ENCODE data around the gene PHLDA2.
A peak's percentile ranks its signal among the peaks of the same experiment; 100 is the strongest.

The PHLDA2 gene

DNA sequence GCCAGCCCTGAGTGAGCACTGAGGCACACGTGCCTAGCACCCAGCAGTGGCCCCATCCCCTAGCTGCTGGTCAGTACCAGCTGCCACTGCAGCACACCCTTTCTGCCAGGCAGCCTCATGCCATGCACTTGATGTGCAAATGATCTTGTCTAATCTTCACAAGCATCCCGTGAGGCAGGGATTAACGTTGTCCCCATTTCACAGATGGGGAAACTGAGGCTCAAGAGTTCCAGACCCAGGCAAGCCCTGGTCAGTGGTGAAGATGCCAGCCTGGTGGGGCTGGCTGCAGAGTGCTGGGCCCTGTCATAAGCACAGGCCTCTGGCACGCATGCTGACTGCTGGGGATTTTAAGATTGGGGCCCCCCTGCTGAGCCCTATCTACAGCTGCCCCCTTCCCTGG is 35.3 kb downstream of the PHLDA2 start:
- no peak overlapping the region for H3K27ac ChIP-seq (ENCODE audit: low read depth, low read length)
- H3K4me3 ChIP-seq (ENCODE audit: low read length), result no peak overlapping the region
- H3K4me1 ChIP-seq (ENCODE audit: control insufficient read depth, low read length), result peaks cover 25% of the 10 kb centered on the region
- 0 out of 2 replicates have a peak, but pooled peaks cover 3% of the 10 kb centered on the region for H3K27me3 ChIP-seq (ENCODE audit: control insufficient read depth, low read length)
- H3K9me3 ChIP-seq (ENCODE audit: control insufficient read depth, insufficient read depth, low read length), result no peaks in the 10 kb centered on the region
- H3K9me2 ChIP-seq (replicated peaks; ENCODE audit: control insufficient read depth, low read length), result no peaks in the 10 kb centered on the region
- H4K20me1 ChIP-seq (ENCODE audit: control insufficient read depth, insufficient read depth, low read depth, low read length), result no peaks in the 10 kb centered on the region
- no peaks in the 10 kb centered on the region for H3K36me3 ChIP-seq (ENCODE audit: control insufficient read depth, low read length)
- H3K4me2 ChIP-seq (ENCODE audit: low read length), result no peak overlapping the region
- H3K79me2 ChIP-seq (ENCODE audit: control insufficient read depth, low read length), result no peaks in the 10 kb centered on the region
- H3F3A ChIP-seq (ENCODE audit: control insufficient read depth, insufficient read depth), result no peaks in the 10 kb centered on the region; the same call in 1 of the 2 replicates
- TF ChIP-seq, protein P1, sequence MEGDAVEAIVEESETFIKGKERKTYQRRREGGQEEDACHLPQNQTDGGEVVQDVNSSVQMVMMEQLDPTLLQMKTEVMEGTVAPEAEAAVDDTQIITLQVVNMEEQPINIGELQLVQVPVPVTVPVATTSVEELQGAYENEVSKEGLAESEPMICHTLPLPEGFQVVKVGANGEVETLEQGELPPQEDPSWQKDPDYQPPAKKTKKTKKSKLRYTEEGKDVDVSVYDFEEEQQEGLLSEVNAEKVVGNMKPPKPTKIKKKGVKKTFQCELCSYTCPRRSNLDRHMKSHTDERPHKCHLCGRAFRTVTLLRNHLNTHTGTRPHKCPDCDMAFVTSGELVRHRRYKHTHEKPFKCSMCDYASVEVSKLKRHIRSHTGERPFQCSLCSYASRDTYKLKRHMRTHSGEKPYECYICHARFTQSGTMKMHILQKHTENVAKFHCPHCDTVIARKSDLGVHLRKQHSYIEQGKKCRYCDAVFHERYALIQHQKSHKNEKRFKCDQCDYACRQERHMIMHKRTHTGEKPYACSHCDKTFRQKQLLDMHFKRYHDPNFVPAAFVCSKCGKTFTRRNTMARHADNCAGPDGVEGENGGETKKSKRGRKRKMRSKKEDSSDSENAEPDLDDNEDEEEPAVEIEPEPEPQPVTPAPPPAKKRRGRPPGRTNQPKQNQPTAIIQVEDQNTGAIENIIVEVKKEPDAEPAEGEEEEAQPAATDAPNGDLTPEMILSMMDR (IDR thresholded peaks at IDR 0.05; ENCODE audit: low read depth, low read length, poor library complexity, severe bottlenecking), result no peak
- no peak for TF ChIP-seq EZH2phosphoT487 (IDR thresholded peaks at IDR 0.05; ENCODE audit: borderline replicate concordance, low read length)

DNA sequence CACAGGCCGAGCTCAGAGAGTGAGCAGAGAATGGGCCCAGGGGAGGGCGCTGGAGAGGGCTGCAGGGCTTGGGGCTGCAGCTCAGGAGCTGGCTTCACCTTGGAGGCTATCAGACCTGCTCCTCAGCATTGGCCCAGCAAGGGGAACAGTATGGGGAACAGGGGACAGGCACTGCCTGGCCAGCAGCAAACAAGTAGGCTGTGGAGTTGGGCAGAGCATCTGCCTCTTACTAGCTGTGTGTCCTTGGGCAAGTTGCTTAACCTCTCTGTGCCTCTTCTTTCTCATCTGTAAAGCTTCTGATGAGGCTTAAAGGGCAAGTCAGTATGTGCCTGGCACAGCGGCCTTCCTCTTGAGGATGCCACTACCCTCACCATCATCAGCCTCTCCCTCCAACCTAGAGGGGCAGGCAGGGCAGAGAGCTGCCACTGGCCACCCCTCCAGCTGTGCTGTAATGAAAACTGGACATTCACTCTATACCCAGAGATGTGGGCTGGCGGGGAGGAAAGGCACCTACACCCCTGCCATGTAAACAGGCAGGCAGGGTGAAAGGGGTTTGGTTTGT is 36.2 kb downstream of the PHLDA2 start:
- peaks cover 25% of the 10 kb centered on the region for H3K4me1 ChIP-seq (ENCODE audit: control insufficient read depth, low read length)
- TF ChIP-seq, protein P1 (IDR thresholded peaks at IDR 0.05; ENCODE audit: low read depth, low read length, poor library complexity, severe bottlenecking), result no peak
- no peak for TF ChIP-seq EZH2phosphoT487 (IDR thresholded peaks at IDR 0.05; ENCODE audit: borderline replicate concordance, low read length)
- H3K9me2 ChIP-seq (replicated peaks; ENCODE audit: control insufficient read depth, low read length), result no peaks in the 10 kb centered on the region
- no peaks in the 10 kb centered on the region for H3K79me2 ChIP-seq (ENCODE audit: control insufficient read depth, low read length)
- H4K20me1 ChIP-seq (ENCODE audit: control insufficient read depth, insufficient read depth, low read depth, low read length), result no peaks in the 10 kb centered on the region
- H3F3A ChIP-seq (ENCODE audit: control insufficient read depth, insufficient read depth), result no peaks in the 10 kb centered on the region; the same call in 1 of the 2 replicates
- H3K36me3 ChIP-seq (ENCODE audit: control insufficient read depth, low read length), result no peaks in the 10 kb centered on the region
- H3K9me3 ChIP-seq (ENCODE audit: control insufficient read depth, insufficient read depth, low read length), result no peaks in the 10 kb centered on the region
- peak overlapping the region; percentile 87 for H3K4me3 ChIP-seq (ENCODE audit: low read length)
- H3K27ac ChIP-seq (ENCODE audit: low read depth, low read length), result peak overlapping the region; percentile 66
- no peaks in the 10 kb centered on the region for H3K27me3 ChIP-seq (ENCODE audit: control insufficient read depth, low read length)
- H3K4me2 ChIP-seq (ENCODE audit: low read length), result peak overlapping the region; percentile 100

DNA sequence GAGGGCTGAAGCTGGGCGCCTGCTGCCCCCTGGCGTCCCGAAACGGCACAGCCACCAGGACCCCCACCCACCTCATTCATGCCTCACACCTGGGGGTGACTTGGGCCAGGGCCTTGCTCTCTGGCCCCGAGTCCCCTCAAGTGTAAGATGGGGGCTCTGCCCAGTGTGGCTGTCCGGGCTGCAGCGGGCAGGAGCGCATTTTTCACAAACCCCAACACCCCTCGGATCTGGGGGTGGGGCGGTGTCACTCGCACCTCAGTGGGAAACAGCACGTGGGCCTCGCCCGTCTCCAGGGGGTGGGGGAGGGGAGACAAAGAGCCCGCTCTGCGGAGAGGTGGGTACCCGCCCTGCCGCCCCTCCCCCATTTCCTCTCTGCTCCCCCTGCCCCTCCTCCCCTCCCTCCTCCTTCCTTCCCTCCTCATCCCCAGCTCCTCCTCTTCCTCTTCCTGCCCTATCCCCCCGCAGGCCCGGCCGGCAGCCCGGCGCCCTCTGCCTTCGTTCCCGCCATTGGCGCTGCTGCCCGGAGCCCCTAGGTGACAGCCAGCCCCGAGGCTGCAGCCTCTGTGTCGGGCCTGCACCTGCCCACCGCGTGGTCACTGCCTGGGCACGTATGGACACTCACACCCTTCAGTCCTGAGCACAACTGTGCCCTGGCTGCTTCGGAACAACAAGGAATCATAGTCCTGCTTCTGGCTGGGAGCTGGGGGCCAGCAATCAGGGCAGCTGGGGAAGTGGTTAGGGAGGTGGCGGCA is 36.8 kb downstream of the PHLDA2 start:
- no peaks in the 10 kb centered on the region for H3K27me3 ChIP-seq (ENCODE audit: control insufficient read depth, low read length)
- no peaks in the 10 kb centered on the region for H3K9me2 ChIP-seq (replicated peaks; ENCODE audit: control insufficient read depth, low read length)
- H3K4me1 ChIP-seq (ENCODE audit: control insufficient read depth, low read length), result peaks cover 25% of the 10 kb centered on the region
- H3K4me2 ChIP-seq (ENCODE audit: low read length), result peak overlapping the region; percentile 100
- TF ChIP-seq, protein P1 (IDR thresholded peaks at IDR 0.05; ENCODE audit: low read depth, low read length, poor library complexity, severe bottlenecking), result peak; percentile 92
- no peak for TF ChIP-seq EZH2phosphoT487 (IDR thresholded peaks at IDR 0.05; ENCODE audit: borderline replicate concordance, low read length)
- no peaks in the 10 kb centered on the region for H4K20me1 ChIP-seq (ENCODE audit: control insufficient read depth, insufficient read depth, low read depth, low read length)
- no peaks in the 10 kb centered on the region for H3K36me3 ChIP-seq (ENCODE audit: control insufficient read depth, low read length)
- H3K9me3 ChIP-seq (ENCODE audit: control insufficient read depth, insufficient read depth, low read length), result no peaks in the 10 kb centered on the region
- H3K27ac ChIP-seq (ENCODE audit: low read depth, low read length), result peak overlapping the region; percentile 66
- no peaks in the 10 kb centered on the region; the same call in 1 of the 2 replicates for H3F3A ChIP-seq (ENCODE audit: control insufficient read depth, insufficient read depth)
- H3K79me2 ChIP-seq (ENCODE audit: control insufficient read depth, low read length), result no peaks in the 10 kb centered on the region
- H3K4me3 ChIP-seq (ENCODE audit: low read length), result peak overlapping the region; percentile 87

Data from DOHH2 (cell line).